ENCODE results near the gene MTR.

The MTR gene

GRCh38 chr1:236922190-236922589 lies 127.1 kb downstream of the MTR start:
- Histone ChIP-seq H4K20me1 (ENCODE audit: insufficient read depth, low read length) (no peaks in the 10 kb centered on the region), H3F3A (ENCODE audit: insufficient read depth, low read length) (no peaks in the 10 kb centered on the region), H3K27ac (ENCODE audit: low read depth, low read length, poor library complexity, severe bottlenecking) (no peak overlapping the region), H3K4me1 (ENCODE audit: insufficient read depth, low read length, severe bottlenecking) (no peaks in the 10 kb centered on the region), H3K9ac (ENCODE audit: low read length) (no peak overlapping the region), H3K4me3 (ENCODE audit: low read depth, low read length, poor library complexity, severe bottlenecking) (no peak overlapping the region), H3K27me3 (ENCODE audit: insufficient read depth, low read length) (no peaks in the 10 kb centered on the region), H3K4me2 (ENCODE audit: low read length) (no peak overlapping the region), H3K9me2 (ENCODE audit: low read depth, low read length) (no peaks in the 10 kb centered on the region), H2AFZ (ENCODE audit: low read length) (no peak overlapping the region), H3K79me2 (ENCODE audit: insufficient read depth, low read length) (no peaks in the 10 kb centered on the region), H3K9me3 (ENCODE audit: low read length) (no peaks in the 10 kb centered on the region), H3K36me3 (ENCODE audit: insufficient read depth, low read length) (no peaks in the 10 kb centered on the region)
- no peak for TF ChIP-seq EZH2 (IDR thresholded peaks at IDR 0.05; ENCODE audit: borderline replicate concordance, low read length)
- TF ChIP-seq, protein P1, sequence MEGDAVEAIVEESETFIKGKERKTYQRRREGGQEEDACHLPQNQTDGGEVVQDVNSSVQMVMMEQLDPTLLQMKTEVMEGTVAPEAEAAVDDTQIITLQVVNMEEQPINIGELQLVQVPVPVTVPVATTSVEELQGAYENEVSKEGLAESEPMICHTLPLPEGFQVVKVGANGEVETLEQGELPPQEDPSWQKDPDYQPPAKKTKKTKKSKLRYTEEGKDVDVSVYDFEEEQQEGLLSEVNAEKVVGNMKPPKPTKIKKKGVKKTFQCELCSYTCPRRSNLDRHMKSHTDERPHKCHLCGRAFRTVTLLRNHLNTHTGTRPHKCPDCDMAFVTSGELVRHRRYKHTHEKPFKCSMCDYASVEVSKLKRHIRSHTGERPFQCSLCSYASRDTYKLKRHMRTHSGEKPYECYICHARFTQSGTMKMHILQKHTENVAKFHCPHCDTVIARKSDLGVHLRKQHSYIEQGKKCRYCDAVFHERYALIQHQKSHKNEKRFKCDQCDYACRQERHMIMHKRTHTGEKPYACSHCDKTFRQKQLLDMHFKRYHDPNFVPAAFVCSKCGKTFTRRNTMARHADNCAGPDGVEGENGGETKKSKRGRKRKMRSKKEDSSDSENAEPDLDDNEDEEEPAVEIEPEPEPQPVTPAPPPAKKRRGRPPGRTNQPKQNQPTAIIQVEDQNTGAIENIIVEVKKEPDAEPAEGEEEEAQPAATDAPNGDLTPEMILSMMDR (IDR thresholded peaks at IDR 0.05; ENCODE audit: low read length): no peak

DNA sequence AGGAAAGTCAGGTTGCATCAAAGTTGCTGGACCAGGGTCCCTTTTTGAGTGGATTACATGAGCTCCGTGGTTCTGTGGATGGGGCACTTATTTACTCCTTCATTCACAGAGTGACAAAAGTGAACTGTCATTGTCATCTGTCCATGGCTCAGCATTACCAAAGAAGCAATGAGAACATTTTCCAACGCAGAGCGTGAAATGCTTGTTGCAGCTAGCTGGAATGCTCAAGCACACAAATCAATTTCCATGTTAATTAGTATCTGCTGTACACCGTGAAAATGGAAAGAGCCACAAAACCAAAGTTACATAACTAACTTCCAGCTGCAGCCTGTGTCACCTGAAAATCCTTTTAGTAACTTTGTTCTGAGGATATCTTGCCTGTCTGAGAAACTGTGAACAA lies 130.3 kb downstream of the MTR start:
- H3K4me2 ChIP-seq (ENCODE audit: low read length): no peak overlapping the region
- H3K9me2 ChIP-seq (ENCODE audit: low read depth, low read length): no peaks in the 10 kb centered on the region
- H3K79me2 ChIP-seq (ENCODE audit: insufficient read depth, low read length): no peaks in the 10 kb centered on the region
- H2AFZ ChIP-seq (ENCODE audit: low read length): no peak overlapping the region
- H3K4me3 ChIP-seq (ENCODE audit: low read depth, low read length, poor library complexity, severe bottlenecking): no peak overlapping the region
- TF ChIP-seq EZH2 (IDR thresholded peaks at IDR 0.05; ENCODE audit: borderline replicate concordance, low read length): no peak
- H4K20me1 ChIP-seq (ENCODE audit: insufficient read depth, low read length): no peaks in the 10 kb centered on the region
- H3F3A ChIP-seq (ENCODE audit: insufficient read depth, low read length): no peaks in the 10 kb centered on the region
- H3K4me1 ChIP-seq (ENCODE audit: insufficient read depth, low read length, severe bottlenecking): no peaks in the 10 kb centered on the region
- H3K9ac ChIP-seq (ENCODE audit: low read length): no peak overlapping the region
- no peaks in the 10 kb centered on the region for H3K9me3 ChIP-seq (ENCODE audit: low read length)
- no peaks in the 10 kb centered on the region for H3K27me3 ChIP-seq (ENCODE audit: insufficient read depth, low read length)
- no peak overlapping the region for H3K27ac ChIP-seq (ENCODE audit: low read depth, low read length, poor library complexity, severe bottlenecking)
- H3K36me3 ChIP-seq (ENCODE audit: insufficient read depth, low read length): no peaks in the 10 kb centered on the region

- H3K4me1 ChIP-seq (ENCODE audit: insufficient read depth, low read length, severe bottlenecking): no peaks in the 10 kb centered on the region
- H4K20me1 ChIP-seq (ENCODE audit: insufficient read depth, low read length): no peaks in the 10 kb centered on the region
- no peak overlapping the region for H3K9ac ChIP-seq (ENCODE audit: low read length)
- no peak overlapping the region for H2AFZ ChIP-seq (ENCODE audit: low read length)
- H3K27me3 ChIP-seq (ENCODE audit: insufficient read depth, low read length): no peaks in the 10 kb centered on the region
- no peak for TF ChIP-seq EZH2 (IDR thresholded peaks at IDR 0.05; ENCODE audit: borderline replicate concordance, low read length)
- TF ChIP-seq, protein P1 (IDR thresholded peaks at IDR 0.05; ENCODE audit: low read length): no peak
- H3K79me2 ChIP-seq (ENCODE audit: insufficient read depth, low read length): no peaks in the 10 kb centered on the region
- no peaks in the 10 kb centered on the region for H3K36me3 ChIP-seq (ENCODE audit: insufficient read depth, low read length)
- H3K4me3 ChIP-seq (ENCODE audit: low read depth, low read length, poor library complexity, severe bottlenecking): no peak overlapping the region
- H3F3A ChIP-seq (ENCODE audit: insufficient read depth, low read length): no peaks in the 10 kb centered on the region
- no peaks in the 10 kb centered on the region for H3K9me2 ChIP-seq (ENCODE audit: low read depth, low read length)
- no peak overlapping the region for H3K27ac ChIP-seq (ENCODE audit: low read depth, low read length, poor library complexity, severe bottlenecking)
- H3K9me3 ChIP-seq (ENCODE audit: low read length): no peaks in the 10 kb centered on the region
- H3K4me2 ChIP-seq (ENCODE audit: low read length): no peak overlapping the region
Observed at GRCh38 chr1:236930503-236930902, 135.4 kb downstream of the MTR start.

GRCh38 chr1:236938760-236939159 lies 143.7 kb downstream of the MTR start:
- no peak for TF ChIP-seq EZH2 (IDR thresholded peaks at IDR 0.05; ENCODE audit: borderline replicate concordance, low read length)
- TF ChIP-seq, protein P1 (IDR thresholded peaks at IDR 0.05; ENCODE audit: low read length): no peak
- Histone ChIP-seq H3F3A (ENCODE audit: insufficient read depth, low read length) (no peaks in the 10 kb centered on the region), H4K20me1 (ENCODE audit: insufficient read depth, low read length) (no peaks in the 10 kb centered on the region), H3K9ac (ENCODE audit: low read length) (no peak overlapping the region), H3K4me2 (ENCODE audit: low read length) (no peak overlapping the region), H3K27ac (ENCODE audit: low read depth, low read length, poor library complexity, severe bottlenecking) (no peak overlapping the region), H3K4me1 (ENCODE audit: insufficient read depth, low read length, severe bottlenecking) (no peaks in the 10 kb centered on the region), H2AFZ (ENCODE audit: low read length) (no peak overlapping the region), H3K79me2 (ENCODE audit: insufficient read depth, low read length) (no peaks in the 10 kb centered on the region), H3K9me2 (ENCODE audit: low read depth, low read length) (no peaks in the 10 kb centered on the region), H3K27me3 (ENCODE audit: insufficient read depth, low read length) (no peaks in the 10 kb centered on the region), H3K4me3 (ENCODE audit: low read depth, low read length, poor library complexity, severe bottlenecking) (no peak overlapping the region), H3K9me3 (ENCODE audit: low read length) (no peaks in the 10 kb centered on the region), H3K36me3 (ENCODE audit: insufficient read depth, low read length) (no peaks in the 10 kb centered on the region)
